EL (cell line): ENCODE results near the gene SLC22A23.
"Not testable (repeated sequence)": the region's sequence is repeated elsewhere in the genome, so short reads cannot be mapped to it uniquely, and the experiment has no call there.

Experiments
- DNase-seq: peaks from one replicate; pipeline ENCODE4 v3.0.0-alpha.2; 2016

Gene SLC22A23

DNA sequence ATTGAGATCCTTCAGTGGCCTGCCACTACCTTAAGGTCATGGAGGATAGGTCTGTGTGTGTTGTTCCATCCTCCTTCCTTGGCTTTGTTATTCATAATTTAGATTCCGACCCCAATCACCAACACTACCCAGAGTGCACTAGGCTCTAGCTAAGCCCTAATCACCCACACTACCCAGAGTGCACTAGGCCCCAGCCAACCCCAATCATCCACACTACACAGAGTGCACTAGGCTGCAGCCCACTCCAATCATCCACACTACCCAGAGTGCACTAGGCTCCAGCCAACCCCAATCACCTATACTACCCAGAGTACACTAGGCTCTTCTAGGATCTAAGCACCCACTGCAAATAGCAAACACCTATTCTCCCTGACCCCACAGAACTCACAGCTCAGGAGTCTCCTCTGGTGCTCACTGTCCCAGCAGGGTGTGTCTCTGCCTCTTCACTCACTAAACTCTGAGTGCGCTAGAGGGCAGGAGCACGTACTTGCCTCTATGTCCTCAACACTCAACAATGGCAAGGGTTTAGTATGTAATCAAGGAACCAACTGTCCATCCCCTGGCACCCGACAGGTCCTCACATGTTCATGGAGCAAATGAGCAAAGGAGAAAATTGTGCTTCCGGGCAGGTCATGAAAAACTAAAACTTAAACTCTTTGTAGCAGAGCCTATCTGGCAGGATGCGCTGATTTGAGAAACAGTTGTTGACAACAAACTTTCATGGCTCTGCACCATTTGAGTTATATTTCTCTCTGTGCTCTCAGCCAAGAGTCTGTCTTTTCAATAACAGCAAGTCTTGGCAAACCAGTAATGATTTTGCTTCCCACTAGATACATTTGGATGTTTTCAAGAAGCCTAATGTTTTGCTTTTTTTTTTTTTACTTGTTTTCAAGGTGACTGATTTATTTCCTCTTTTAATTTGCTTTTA is 54.3 kb downstream of the SLC22A23 start:
- no peak for DNase-seq

DNA sequence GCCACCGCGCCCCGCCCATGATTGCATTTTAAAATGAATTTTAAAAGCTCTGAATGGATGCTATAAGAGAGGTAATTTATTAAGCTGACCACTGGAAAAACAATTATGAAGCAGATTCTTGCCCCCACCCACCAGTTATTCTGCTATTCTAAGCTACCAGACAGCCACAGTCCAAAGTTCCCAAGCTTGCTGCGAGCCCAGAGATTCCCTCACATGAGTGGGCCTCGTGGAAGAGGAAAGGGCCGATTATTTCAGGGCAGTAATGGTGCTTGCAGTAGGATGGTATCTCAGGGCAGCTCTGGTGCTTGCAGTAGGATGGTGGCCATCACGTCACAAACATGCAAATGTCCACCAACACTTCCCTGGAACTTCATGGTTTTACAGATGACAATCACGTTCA is 56.7 kb downstream of the SLC22A23 start:
- DNase-seq: no peak

DNA sequence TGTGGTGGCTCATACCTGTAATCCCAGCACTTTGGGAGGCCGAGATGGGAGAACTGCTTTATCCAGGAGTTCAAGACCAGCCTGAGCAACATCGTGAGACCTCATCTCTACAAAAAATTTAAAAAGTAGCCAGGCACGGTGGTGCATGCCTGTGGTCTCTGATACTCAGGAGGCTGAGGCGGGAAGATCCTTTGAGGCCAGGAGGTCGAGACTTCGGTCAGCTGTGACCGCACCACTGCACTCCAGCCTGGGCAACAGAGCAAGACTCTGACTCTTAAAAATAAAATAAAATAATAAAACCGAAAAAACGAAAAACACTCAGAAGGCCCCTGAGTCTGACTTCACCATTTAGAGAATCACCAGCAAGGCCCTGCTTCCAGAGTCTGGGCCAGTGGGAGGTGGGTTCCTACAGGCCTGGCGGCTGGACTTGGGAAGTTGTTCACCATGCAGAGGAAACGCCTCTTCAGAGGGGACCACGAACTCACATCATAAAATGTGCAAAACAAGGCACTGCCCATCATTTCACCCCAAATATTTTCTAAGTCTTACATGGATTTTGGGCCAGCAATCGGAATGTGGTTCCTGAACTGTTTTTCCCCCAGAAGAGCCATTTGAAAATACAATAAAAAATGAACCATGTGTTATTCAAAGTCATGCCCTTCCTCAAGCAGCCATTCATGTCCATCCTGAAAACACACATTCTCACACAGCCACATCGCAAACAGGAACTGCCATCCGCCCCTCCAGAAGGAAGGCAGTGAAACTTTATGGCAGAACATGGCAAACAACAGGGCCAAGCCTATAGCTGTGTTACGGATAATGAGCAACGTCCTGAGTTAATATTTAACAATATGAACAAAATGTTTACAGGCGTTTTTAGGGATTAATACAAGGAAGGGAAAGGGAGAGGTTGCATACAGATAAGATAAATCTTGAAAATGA is 57.8 kb downstream of the SLC22A23 start:
- no peak for DNase-seq

DNA sequence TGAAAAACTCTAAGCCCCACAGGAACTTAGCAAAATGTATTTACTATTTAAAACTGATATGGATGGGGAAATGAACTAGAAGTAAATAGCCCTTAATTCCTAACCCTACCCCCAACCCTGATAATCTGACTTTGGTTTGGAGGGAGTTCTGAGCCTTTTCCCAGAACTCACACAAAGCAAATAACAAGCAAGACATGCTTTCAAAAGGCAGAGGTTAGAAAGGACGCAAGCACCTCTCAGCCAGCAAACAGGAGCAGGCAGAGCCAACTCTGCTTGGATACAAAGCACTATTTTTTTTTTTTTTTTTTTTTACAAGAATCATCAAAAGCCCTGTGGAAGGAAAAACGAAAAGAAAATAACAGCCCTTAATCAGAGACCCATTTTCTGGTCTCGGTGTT is 58.7 kb downstream of the SLC22A23 start:
- no peak for DNase-seq

DNA sequence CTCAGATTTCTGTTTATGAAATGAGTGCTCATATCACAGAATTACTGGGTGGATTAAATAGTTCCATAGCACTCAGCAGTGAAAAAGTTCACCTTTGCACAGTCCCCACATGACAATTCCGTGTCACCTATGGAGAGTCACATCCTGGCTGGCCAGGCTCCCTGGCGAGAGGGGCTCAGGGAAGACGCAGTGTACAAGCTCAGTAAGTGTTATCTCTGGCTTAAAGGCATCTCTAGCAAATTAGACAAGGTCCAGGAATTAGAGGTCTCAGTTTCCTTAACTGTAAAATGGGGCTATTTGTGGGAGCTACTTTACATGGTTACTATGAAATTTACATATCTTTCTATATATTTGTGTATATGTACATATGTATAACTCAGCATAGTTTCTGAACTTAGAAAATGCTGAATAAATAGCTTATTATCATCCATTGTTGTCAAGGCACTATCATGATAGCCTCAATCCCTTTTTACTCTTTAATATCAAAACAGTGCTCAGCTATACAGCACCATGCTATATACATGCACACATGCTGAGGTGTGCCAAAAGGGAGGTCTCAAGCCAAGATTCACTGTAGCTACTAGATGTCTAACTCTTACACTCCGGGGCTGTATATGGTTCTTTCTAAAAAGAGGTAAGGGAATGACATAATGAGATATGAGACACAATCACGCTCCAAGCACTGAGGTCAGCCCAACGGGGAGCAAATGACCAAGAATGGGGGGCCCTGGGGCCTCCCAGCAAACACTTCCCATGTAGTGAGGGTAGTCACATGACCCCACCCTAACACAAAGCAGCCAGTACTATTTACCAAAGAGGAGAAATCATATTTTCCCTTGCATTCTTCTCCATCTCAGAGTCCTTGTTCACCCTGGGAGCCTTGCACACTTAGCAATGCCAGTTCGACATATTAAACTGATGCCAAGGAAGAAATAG is 59.4 kb downstream of the SLC22A23 start:
- no peak for DNase-seq

DNA sequence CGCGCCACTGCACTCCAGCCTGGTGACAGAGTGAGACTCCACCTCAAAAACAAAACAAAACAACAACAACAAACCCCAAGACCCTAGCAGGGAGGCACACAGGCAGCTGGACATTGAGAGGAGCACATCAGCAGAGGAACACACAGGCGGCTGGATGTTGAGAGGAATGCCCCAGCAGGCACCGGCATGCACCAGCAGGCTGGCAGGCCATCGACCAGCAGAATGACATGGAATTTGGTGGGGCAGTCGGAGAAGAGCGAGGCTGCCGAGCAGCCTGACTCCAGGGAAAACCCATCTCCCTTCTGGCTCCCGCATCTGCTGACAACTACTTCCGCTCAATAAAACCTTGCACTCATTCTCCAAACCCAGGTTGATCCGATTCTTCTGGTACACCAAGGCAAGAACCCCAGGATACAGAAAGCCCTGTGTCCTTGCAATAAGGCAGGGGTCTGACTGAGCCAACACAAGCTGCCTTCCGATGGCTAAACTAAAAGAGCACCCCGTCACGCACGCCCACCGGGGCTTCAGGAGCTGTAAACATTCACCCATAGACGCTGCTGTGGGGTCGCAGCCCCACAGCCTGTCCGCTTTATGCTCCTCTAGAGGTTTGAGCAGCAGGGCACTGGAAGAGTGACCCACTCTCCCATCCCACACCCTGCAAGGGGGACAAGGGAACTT is 60.2 kb downstream of the SLC22A23 start:
- DNase-seq: no peak

DNA sequence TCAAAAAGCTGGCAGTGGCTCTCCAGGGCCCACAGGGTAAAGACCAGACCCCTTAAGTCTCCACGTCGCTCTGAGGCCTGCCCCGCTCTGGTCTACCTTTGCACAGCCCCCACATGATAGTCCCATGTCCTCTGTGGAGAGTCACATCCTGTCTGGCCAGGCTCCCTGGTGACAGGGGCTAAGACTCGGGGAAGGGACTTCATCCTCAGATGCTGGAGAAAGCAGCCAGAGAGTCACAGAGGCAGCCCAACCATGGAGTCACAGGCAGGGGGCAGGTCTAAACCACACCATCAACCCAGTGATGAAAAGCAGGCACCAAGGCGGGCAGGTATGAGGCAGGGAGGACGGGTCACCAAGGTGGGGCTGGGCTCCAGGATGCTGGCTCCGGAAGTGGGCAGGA is 62.2 kb downstream of the SLC22A23 start:
- no peak for DNase-seq

DNA sequence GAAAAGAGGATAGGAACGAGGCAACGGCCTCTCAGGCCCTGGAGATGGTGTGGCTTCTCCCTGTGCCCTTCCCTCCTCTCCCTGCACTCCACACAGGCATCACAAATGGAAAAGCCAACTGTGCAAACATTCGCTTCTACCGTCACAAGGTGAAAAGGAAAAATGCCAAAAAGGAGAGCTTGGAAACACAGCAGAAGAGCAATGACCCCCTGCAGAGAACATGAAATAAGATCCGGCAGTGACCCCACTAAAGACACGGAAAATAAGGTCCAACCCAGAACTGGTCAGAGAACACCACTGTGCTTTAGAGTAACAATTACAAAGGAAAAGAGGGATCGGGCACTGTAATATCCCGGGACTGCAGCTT is 63.0 kb downstream of the SLC22A23 start:
- DNase-seq: no peak

DNA sequence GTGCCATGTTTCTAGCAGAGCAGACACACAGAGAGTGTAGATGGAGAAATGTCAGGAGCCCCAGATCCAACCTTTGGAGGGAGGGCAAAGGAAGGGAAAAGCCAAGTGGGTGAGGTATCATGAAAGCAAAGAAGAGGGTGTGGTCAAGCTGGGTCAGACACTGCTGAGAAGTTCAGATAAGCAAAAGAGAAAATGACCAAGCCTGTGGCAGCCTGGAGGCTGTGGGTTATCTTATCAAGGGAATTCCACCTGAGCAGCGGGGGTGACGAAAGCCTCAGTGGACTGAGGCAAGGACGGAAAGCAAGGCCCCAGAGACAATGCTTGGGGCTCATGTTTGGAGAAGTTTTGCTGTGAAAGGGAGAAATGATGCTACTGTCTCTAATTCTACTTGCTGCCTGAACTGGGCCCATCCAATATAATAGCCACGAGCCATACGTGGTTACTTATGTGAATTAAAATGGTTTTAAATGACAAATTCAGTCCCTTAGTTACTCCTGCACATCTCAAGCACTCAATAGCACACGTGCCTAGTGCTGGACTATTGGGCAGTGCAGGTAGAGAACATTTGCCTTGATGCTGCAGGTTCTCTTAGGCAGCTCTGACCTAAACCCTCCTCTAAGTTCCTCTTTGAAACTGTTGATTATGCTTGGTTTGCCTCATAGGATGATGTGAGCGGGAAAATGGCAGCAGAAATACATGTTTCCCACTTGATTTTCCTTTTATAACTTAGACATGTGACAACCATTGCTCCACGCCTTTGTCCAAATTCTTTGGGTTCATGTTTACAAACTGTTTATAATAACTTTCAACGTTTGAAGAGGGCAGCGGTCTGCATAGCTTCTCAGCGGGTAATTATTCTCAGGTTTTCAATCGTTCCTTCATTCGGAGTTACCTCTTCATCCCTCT is 63.7 kb downstream of the SLC22A23 start:
- DNase-seq: no peak

DNA sequence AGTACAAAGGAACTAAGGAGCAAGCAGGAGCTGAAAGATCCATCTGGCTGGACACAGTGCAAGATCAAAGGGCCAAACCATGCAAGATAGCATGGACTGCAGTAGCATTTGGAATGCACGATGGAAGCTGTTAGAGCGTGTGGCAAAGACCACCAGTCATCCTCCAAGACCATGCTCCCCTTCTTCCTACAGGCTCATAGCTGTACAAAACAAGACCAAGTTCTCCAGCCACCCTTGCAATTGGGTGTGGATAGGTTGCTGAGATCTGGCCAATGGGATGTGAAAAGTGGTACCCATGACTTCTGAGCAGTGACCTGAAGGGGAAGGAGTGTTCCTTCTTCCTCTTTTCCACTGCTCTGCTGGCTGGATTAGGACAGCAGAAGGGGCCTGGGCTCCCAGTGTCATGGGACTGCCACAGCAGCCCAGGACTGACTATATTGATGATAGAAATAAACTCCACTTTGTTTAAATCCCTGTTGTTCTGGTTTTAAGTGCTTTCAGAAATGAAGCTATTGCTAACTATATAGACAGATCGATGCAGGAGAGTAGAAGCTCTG is 64.9 kb downstream of the SLC22A23 start:
- DNase-seq: no peak

DNA sequence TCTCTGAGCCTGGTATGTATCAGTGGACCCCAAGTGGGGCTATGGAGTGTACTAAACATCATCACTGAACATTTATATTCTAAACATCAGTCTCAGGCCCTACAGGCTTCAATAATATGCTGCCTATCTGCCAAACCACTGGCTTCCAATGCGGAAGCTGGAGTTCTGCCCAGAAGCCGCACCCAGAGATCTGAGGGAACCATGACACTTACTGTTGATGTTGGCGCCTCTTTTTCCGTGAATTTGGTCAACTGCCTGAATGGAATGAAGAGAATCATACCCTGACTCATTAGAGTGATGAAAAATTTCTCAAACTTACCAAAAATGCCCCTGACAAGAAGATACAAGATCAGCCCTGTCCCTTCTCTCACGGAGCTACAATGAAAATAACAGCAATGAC is 66.2 kb downstream of the SLC22A23 start:
- peak; percentile 77 for DNase-seq

DNA sequence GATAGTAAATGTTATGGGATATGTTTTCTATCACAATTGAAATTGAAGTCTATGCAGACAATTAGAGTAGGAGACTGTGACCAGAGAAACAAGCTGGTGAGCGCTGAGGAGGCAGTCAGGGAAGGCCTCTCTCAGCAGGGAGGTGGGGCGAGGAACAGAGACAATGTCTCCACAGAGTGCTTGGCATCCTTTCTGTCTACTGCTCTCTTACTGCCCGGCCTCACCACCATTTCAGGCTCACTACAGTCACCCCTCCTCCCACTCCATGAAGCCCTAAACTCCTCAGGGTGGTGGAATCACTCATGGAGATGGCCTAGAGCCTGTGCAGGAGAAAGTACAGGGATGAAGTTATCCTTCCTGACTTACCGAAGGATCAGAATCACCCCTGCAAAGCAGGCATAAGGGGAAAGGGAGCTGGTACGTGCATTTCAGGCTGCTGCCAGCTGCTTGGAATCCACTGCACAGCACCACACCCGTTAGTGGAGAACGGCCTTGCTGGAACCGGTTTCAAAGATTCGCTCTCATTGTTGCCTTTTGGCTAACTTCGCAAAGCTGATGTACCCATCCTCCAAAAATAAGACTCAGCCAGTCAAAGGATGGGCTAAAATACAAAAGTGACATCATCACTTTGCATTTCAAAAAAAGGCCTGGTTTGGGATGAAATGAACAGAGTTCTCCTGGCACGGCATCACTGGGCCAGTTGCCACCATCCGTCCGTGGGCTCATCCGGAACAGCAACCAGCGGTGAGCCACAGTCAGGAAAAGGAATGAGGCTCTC is 67.3 kb downstream of the SLC22A23 start:
- DNase-seq: peak; percentile 32

DNA sequence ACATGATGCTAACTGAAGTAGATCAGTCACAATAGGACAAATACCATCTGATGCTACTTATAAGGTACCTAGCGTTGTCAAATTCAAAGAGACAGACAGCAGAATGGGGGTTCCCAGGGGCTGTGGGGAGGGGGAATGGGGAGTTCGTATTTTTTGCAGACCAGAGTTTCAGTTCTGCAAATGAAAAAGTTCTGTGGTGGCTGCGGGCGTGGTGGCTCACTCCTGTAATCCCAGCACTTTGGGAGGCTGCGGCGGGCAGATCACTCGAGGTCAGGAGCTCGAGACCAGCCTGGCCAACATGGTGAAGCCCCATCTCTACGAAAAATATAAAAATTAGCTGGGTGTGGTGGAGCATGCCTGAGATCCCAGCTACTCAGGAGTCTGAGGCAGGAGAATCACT is 68.1 kb downstream of the SLC22A23 start:
- no peak for DNase-seq

DNA sequence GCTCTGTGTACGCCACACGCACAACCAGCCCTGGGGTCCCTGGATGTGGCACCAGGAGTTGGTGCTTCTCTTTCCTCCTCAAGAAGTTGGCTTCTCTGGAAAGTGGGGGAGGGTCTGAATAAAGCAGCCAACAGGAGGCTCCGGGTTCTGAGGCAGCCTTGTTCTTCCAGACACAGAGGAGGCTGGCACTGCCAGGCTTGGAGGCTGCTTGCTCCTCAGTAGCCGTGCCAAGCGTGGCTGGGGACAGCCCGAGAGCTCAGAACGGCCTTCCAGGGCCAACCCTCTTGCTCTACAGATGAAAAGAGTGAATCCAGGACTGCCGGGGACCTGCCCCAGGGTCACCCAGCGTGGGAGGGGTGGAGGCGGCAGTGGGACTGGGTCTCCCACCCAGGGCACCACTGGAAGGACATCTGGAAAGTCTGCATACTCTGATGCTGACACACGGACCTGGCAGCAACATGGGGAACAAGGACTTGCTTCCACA is 70.4 kb downstream of the SLC22A23 start:
- DNase-seq: no peak

DNA sequence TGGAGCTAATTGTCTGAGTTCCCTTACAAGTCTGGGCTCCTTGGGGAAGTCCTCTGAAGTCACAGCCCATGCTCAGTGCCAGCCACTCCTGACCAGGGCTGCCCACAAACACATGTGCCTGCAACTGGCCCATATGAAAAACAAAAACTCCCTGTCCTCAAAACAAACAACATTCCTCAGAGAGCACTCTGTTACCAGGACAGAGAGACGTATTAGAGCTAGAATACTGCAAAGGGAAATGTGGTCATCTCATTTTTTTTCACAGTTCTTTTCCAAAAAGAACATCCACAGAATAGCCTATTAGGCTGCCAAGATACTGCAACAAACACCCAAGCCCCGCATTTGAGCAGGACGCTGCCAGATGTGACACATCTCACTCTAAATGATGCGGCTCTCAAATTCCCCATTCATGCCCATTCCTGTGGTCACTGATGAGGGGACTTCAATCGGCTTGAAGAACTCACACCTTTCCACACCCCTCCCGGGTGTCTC is 71.1 kb downstream of the SLC22A23 start:
- DNase-seq: no peak

DNA sequence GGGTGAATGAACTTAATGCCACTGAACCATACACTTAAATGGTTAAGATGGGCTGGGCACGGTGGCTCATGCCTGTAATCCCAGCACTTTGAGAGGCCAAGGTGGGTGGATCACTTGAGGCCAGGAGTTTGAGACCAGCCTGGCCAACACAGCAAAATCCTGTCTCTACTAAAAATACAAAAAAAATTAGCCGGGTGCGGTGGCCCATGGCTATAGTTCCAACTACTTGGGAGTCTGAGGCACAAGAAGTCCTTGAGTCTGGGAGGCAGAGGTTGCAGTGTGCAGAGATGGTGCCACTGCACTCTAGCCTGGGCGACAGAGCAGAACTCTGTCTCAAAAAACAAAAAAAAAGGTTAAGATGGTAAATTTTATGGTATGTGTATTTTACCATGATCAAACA is 71.7 kb downstream of the SLC22A23 start:
- DNase-seq: not testable (repeated sequence)

DNA sequence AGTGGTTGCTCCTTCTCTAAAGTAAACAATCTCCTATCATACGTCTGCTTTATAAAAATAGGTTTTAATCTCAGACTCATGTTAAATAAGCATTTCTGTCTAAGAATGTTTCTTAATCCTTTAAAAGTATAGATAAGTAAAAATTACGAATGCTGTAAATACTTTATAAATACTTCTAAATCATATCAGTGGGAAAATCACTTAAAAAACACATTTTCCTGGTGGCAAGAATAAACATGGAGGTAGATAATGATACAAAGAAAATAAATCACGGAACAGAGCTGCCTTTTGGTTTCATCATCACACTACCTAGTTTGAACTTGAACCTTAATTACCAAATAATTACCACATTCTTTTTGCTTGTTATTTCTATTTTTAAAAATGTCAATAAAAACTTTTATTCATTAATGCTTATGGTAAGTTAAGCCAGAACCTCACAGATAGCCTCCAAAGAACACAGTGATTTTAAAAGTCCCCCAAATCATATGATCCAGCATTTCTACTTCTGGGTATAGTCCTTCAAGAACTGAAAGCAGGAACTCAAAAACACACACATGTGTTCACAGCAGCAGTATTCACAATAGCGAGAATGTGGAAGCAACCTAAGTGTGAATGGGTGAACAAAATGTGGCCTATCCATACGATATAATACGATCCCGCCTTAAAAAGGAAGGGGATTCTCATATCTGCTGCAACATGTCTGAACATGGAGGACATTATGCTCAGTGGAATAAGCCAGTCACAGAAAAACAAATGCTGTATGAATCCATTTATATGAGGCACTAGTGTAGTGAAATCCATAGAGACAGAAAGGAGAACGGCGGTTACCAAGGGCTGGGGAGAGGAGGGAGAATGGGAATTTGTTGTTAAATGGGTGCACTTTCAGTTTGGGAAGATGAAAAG is 72.4 kb downstream of the SLC22A23 start:
- no peak for DNase-seq

DNA sequence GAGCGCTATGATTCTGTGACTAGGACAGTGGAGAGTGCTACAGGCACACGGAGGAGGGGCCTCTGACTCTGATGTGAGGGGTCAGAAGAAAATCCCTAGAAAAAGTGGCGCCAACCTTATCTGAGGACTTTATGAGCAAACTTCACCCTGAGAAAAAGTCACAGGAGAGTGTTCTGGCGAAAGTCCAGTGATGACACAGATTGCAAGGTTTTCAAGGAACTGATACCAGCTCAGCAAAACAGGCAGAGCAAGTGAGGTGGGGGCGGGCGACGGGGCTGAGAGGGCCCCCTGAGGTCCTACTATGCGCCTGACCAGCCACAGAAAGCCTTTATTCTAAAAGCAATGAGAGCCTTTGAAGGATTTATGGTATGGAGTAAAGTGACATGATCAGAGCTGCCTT is 73.3 kb downstream of the SLC22A23 start:
- peak; percentile 31 for DNase-seq
